MM.1S (cell line): ENCODE measurements around the gene SRGAP3.
A peak's percentile ranks its signal among the peaks of the same experiment; 100 is the strongest.

Experiments used
- DNase-seq: peaks from one replicate; pipeline ENCODE4 v3.0.0-alpha.2; 2015
- H2AFZ ChIP-seq: fragments of 300-600 bp; sonication (generic); 2 replicates; pipeline ENCODE4 v1.6.0; 2016; ENCODE audit warnings: antibody characterized with exemption, low read length
- H3F3A ChIP-seq: fragments of 300-600 bp; sonication (generic); 2 replicates; pipeline ENCODE4 v1.6.1; 2016; ENCODE audit warnings: mild to moderate bottlenecking, antibody characterized with exemption, low read length, moderate library complexity, mixed read lengths; ENCODE audit not compliant: insufficient read depth
- H3K27ac ChIP-seq: fragments of 300-600 bp; sonication (generic); 2 replicates; pipeline ENCODE4 v1.5.1; 2016; ENCODE audit warnings: mild to moderate bottlenecking, low read length
- H3K27me3 ChIP-seq: fragments of 300-600 bp; sonication (generic); replicated peaks from 2 replicates; pipeline ENCODE4 v1.6.0; 2016; ENCODE audit warnings: low read length; ENCODE audit not compliant: insufficient read depth
- H3K36me3 ChIP-seq: fragments of 300-600 bp; sonication (generic); replicated peaks from 2 replicates; pipeline ENCODE4 v1.6.1; 2016; ENCODE audit warnings: mild to moderate bottlenecking, low read length, mixed read lengths; ENCODE audit not compliant: insufficient read depth
- H3K4me1 ChIP-seq: fragments of 300-600 bp; sonication (generic); 2 replicates; pipeline ENCODE4 v1.6.1; 2016; ENCODE audit warnings: low read length, mixed read lengths
- H3K4me2 ChIP-seq: fragments of 300-600 bp; sonication (generic); 2 replicates; pipeline ENCODE4 v1.6.0; 2016; ENCODE audit warnings: low read depth, low read length
- H3K4me3 ChIP-seq: fragments of 300-600 bp; sonication (generic); 2 replicates; pipeline ENCODE4 v1.5.1; 2016; ENCODE audit warnings: low read length, mixed read lengths
- H3K79me2 ChIP-seq: fragments of 300-600 bp; sonication (generic); 2 replicates; pipeline ENCODE4 v1.6.1; 2016; ENCODE audit warnings: mixed run types, low read length, mixed read lengths
- H3K9ac ChIP-seq: fragments of 300-600 bp; sonication (generic); 2 replicates; pipeline ENCODE4 v1.6.1; 2016; ENCODE audit warnings: low read length, mixed read lengths
- H3K9me2 ChIP-seq: fragments of 300-600 bp; sonication (generic); replicated peaks from 2 replicates; pipeline ENCODE4 v1.6.1; 2016; ENCODE audit warnings: mild to moderate bottlenecking, low read length, mixed read lengths; ENCODE audit not compliant: insufficient read depth
- H3K9me3 ChIP-seq: fragments of 300-600 bp; sonication (generic); replicated peaks from 2 replicates; pipeline ENCODE4 v1.6.1; 2016; ENCODE audit warnings: mild to moderate bottlenecking, low read length, mixed read lengths; ENCODE audit not compliant: insufficient read depth
- H4K20me1 ChIP-seq: fragments of 300-600 bp; sonication (generic); 2 replicates; pipeline ENCODE4 v1.6.1; 2016; ENCODE audit warnings: mild to moderate bottlenecking, low read length, moderate library complexity, mixed read lengths; ENCODE audit not compliant: insufficient read depth
- CTCF ChIP-seq: fragments of 300-600 bp; sonication (generic); IDR thresholded peaks from 2 replicates; pipeline ENCODE4 v1.5.1; 2016; ENCODE audit warnings: antibody characterized with exemption, low read length, mixed read lengths
- EZH2 ChIP-seq: fragments of 300-600 bp; sonication (generic); optimal IDR thresholded peaks from 2 replicates; pipeline ENCODE3; 2017; ENCODE audit warnings: low read depth, mild to moderate bottlenecking, antibody characterized with exemption, low read length, mixed read lengths
- EZH2phosphoT487 ChIP-seq: fragments of 300-600 bp; sonication (generic); IDR thresholded peaks from 2 replicates; pipeline ENCODE4 v1.6.1; 2018; ENCODE audit warnings: antibody characterized with exemption, low read length

SRGAP3 gene

GRCh38 chr3:9019259-9019961 lies 230.0 kb downstream of the SRGAP3 start:
- Histone ChIP-seq H3K9me2 (no peaks in the 10 kb centered on the region), H3K79me2 (no peaks in the 10 kb centered on the region), H3K27me3 (no peaks in the 10 kb centered on the region), H3K9me3 (no peaks in the 10 kb centered on the region), H2AFZ (no peak overlapping the region), H3K36me3 (no peaks in the 10 kb centered on the region), H3K9ac (no peak overlapping the region), H3K4me2 (no peak overlapping the region), H4K20me1 (no peaks in the 10 kb centered on the region), H3K4me3 (no peak overlapping the region), H3K27ac (no peak overlapping the region), H3K4me1 (no peaks in the 10 kb centered on the region), H3F3A (no peaks in the 10 kb centered on the region)
- DNase-seq: no peak
- TF ChIP-seq EZH2phosphoT487 (no peak), CTCF (no peak), EZH2 (no peak)

GRCh38 chr3:9015250-9015649 lies 234.2 kb downstream of the SRGAP3 start:
- Histone ChIP-seq H3K36me3 (no peaks in the 10 kb centered on the region), H3K27ac (no peak overlapping the region), H3K9ac (no peak overlapping the region), H3K79me2 (no peaks in the 10 kb centered on the region), H2AFZ (peak overlapping the region; percentile 10; the same call in 1 of the 2 replicates), H3K9me2 (no peaks in the 10 kb centered on the region), H3K9me3 (no peaks in the 10 kb centered on the region), H3K4me2 (no peak overlapping the region), H3F3A (no peaks in the 10 kb centered on the region), H4K20me1 (no peaks in the 10 kb centered on the region), H3K4me3 (no peak overlapping the region), H3K4me1 (no peaks in the 10 kb centered on the region), H3K27me3 (no peaks in the 10 kb centered on the region)
- peak; percentile 14 for DNase-seq
- TF ChIP-seq CTCF (no peak), EZH2phosphoT487 (no peak), EZH2 (no peak)

- no peak for DNase-seq
Measured at GRCh38 chr3:9013782-9014563, 235.5 kb downstream of the SRGAP3 start.

More at GRCh38 chr3:9013782-9014563, 235.5 kb downstream of the SRGAP3 start:
- Histone ChIP-seq H3K9me3 (no peaks in the 10 kb centered on the region), H3K9me2 (no peaks in the 10 kb centered on the region), H2AFZ (no peak overlapping the region), H3K4me3 (no peak overlapping the region), H3K4me2 (no peak overlapping the region), H3K79me2 (no peaks in the 10 kb centered on the region), H3K9ac (no peak overlapping the region), H4K20me1 (no peaks in the 10 kb centered on the region), H3K4me1 (no peaks in the 10 kb centered on the region), H3K27me3 (no peaks in the 10 kb centered on the region), H3F3A (no peaks in the 10 kb centered on the region), H3K27ac (no peak overlapping the region), H3K36me3 (no peaks in the 10 kb centered on the region)
- TF ChIP-seq CTCF (no peak), EZH2 (no peak), EZH2phosphoT487 (no peak)
